Stomach (tissue), 4 donors: ENCODE data around the gene SRSF6.
"Not testable (repeated sequence)": the region's sequence is repeated elsewhere in the genome, so short reads cannot be mapped to it uniquely, and the experiment has no call there.

Experiments
- POLR2A ChIP-seq, 4 donors: fragments of 450-650 bp; IDR thresholded peaks; one replicate each; pipeline ENCODE4 v1.6.1; 2016; ENCODE audit warnings: antibody characterized with exemption in 4 of 4, control low read depth in 2 of 4, mild to moderate bottlenecking in 1 of 4, moderate library complexity in 1 of 4
- POLR2AphosphoS5 ChIP-seq, 3 donors: sonication (generic); formaldehyde crosslinking; IDR thresholded peaks; one replicate each; pipeline ENCODE4 v1.6.1; 2016; ENCODE audit warnings: antibody characterized with exemption in 3 of 3
- TF ChIP-seq, protein P1 (sequence below), 7 experiments: fragments of 450-650 bp in 4 of 7; fragments of 200-600 bp in 3 of 7; sonication (generic) in 3 of 7; IDR thresholded peaks; one replicate each; pipeline ENCODE4 v1.5.1; 2016 to 2019; ENCODE audit warnings: antibody characterized with exemption in 7 of 7, control low read depth in 2 of 7, mild to moderate bottlenecking in 1 of 7

DNA sequence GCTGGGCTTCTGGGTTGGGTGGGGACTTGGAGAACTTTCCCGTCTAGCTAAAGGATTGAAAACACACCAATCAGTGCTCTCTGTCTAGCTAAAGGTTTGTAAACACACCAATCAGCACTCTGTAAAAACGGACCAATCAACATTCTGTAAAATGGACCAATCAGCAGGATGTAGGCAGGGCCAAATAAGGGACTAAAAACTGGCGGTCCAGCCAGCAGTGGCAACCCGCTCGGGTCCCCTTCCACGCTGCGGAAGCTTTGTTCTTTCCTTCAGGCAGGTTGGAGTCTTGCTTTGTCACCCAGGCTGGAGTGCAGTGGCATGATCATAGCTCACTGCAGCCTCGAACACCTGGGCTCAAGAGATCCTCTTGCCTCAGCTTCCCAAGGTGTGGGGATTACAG is 1.4 kb upstream of the SRSF6 start:
- not testable (repeated sequence) for TF ChIP-seq POLR2A, POLR2AphosphoS5 (IDR thresholded peaks at IDR 0.05)
- TF ChIP-seq, protein P1, sequence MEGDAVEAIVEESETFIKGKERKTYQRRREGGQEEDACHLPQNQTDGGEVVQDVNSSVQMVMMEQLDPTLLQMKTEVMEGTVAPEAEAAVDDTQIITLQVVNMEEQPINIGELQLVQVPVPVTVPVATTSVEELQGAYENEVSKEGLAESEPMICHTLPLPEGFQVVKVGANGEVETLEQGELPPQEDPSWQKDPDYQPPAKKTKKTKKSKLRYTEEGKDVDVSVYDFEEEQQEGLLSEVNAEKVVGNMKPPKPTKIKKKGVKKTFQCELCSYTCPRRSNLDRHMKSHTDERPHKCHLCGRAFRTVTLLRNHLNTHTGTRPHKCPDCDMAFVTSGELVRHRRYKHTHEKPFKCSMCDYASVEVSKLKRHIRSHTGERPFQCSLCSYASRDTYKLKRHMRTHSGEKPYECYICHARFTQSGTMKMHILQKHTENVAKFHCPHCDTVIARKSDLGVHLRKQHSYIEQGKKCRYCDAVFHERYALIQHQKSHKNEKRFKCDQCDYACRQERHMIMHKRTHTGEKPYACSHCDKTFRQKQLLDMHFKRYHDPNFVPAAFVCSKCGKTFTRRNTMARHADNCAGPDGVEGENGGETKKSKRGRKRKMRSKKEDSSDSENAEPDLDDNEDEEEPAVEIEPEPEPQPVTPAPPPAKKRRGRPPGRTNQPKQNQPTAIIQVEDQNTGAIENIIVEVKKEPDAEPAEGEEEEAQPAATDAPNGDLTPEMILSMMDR (IDR thresholded peaks at IDR 0.05) = not testable (repeated sequence)
